Adrenal gland (tissue), 12 donors: Measurements from ENCODE around the gene ARMC2. TPM values are rescaled to one million over a fixed set of nuclear protein-coding genes. Genes with fewer than 3 reads are reported as not detected.

Experiments used
- DNase-seq, 7 donors: peaks; one replicate each; pipeline ENCODE4 v3.0.0-alpha.2; 2019 to 2020
- H3K27ac ChIP-seq, 5 donors: fragments of 200-600 bp; sonication (generic) in 4 of 5; 1 replicate in 3 of 5; 2 replicates in 2 of 5; pipeline versions ENCODE4 v1.5.1 to v1.8.0; 2016 to 2020; ENCODE audit warnings: mild to moderate bottlenecking in 1 of 5
- H3K27me3 ChIP-seq: fragments of 200-600 bp; 2 replicates; pipeline ENCODE4 v1.8.0; 2021
- H3K36me3 ChIP-seq, 2 donors: fragments of 200-600 bp; replicated peaks in 1 of 2; 1 replicate in 1 of 2; 2 replicates in 1 of 2; pipeline versions ENCODE4 v1.5.1 to v1.8.0; 2018 to 2022
- H3K4me1 ChIP-seq, 2 donors: fragments of 200-600 bp; replicated peaks in 1 of 2; 1 replicate in 1 of 2; 2 replicates in 1 of 2; pipeline versions ENCODE4 v1.5.1 to v1.8.0; 2018 to 2021
- H3K4me3 ChIP-seq, 4 donors: fragments of 200-600 bp; sonication (generic) in 3 of 4; one replicate each; pipeline ENCODE4 v1.5.1; 2016 to 2018
- H3K9me3 ChIP-seq, 3 donors: fragments of 200-600 bp; sonication (generic) in 1 of 3; replicated peaks in 1 of 3; 1 replicate in 2 of 3; 2 replicates in 1 of 3; pipeline versions ENCODE4 v1.5.1 to v1.8.0; 2016 to 2021
- CTCF ChIP-seq, 6 experiments: fragments of 450-650 bp in 4 of 6; fragments of 200-600 bp in 2 of 6; sonication (generic) in 1 of 6; IDR thresholded peaks; 1 replicate in 5 of 6; 2 replicates in 1 of 6; pipeline versions ENCODE4 v1.5.1 to v1.8.0; 2016 to 2021; ENCODE audit warnings: antibody characterized with exemption in 6 of 6, mild to moderate bottlenecking in 2 of 6, moderate library complexity in 1 of 6
- POLR2A ChIP-seq, 2 donors: fragments of 450-650 bp; IDR thresholded peaks; one replicate each; pipeline ENCODE4 v1.6.1; 2017; ENCODE audit warnings: antibody characterized with exemption in 2 of 2, mild to moderate bottlenecking in 2 of 2, moderate library complexity in 1 of 2
- WGBS, 4 donors: extraction: QIAGEN DNeasy Blood & Tissue Kit in 2 of 4; methylation state at CpG; one replicate each; pipeline versions ENCODE4 v1.1.5 to v1.1.7; 2013 to 2017; 5-methylcytosine and 5-hydroxymethylcytosine counted together
- intact Hi-C, 2 donors: fragments of 100-400 bp; cut with DNase I; formaldehyde crosslinking; loops; one replicate each; pipeline versions ENCODE4 v1.14.1 to v1.15.0; 2022 to 2023
- polyA plus RNA-seq, 3 donors: library from polyadenylated mRNA; stranded (reverse); fragments of 200-250 nt in 2 of 3; fragments of 350-450 nt in 1 of 3; fragmentation: Illumina TruSeq in 1 of 3; extraction: RNeasy Lipid Tissue Mini Kit (QIAGEN cat#74804) in 1 of 3; gene quantifications; one replicate each; pipeline ENCODE4 v1.2.3, GENCODE V29; 2013 to 2014
- total RNA-seq, 9 donors: library from RNA; depleted of rRNA in 4 of 9; stranded (reverse); fragments of >200 nt in 4 of 9; fragments of 120-200 nt in 1 of 9; fragmentation: NEBNext Ultra II Directional in 1 of 9; extraction: Animal tissue kit (Norgen Biotek cat#: 25700) in 1 of 9; gene quantifications; one replicate each; pipeline versions ENCODE4 v1.1.0 to v1.2.4, GENCODE V29; 2013 to 2023
- donor health status: healthy with polysubstance abuse.
- donor health status: Bipolar disorder and iron deficiency.
- donor health status: DM: yes; HTN: yes; CAD: no.
- donor health status: DM: no; HTN: no; CAD: no.
- donor health status: DM: no; HTN: no; CAD: no.
- donor health status: DM: yes; HTN: yes; CAD: no.

Gene ARMC2
- total and polyA plus RNA-seq, 12 donors, result 2.1 to 7.8 (median 6.4) TPM

DNA sequence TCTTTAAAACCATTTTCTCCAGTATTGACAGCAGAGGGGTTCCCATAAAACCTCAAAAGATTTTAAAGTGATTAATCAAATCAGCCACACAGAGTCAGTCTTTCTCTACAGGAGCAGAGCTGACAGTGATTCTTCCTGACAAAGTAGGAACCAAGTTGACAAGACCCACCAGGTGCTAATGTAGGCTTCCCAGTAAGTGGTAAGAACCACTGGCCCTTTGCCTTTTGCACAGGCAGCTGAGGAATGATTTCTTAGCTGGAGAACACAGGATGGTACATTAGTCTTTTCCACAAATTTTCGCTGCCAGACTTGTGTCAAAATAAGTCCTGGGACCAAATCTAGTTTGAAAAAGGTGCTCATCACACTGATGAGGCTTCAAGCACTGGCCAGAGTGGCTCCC lies 95.8 kb downstream of the ARMC2 start:
- TF ChIP-seq POLR2A (IDR thresholded peaks at IDR 0.05), result no peak
- TF ChIP-seq CTCF (IDR thresholded peaks at IDR 0.05), result no peak
- intact Hi-C loops, result no loop called here
- no peak for DNase-seq
- no peaks in the 10 kb centered on the region for H3K36me3 ChIP-seq
- 90 to 100% (median 98%) methylated on average over 1 of the region's 1 CpG for WGBS, 4 donors
- H3K27me3 ChIP-seq, result no peaks in the 10 kb centered on the region
- peak overlapping the region in 2 of 5 donors; percentile 92 for H3K27ac ChIP-seq
- peaks cover 37 to 58% of the 10 kb centered on the region in 2 donors for H3K4me1 ChIP-seq
- H3K9me3 ChIP-seq, result no peaks in the 10 kb centered on the region
- no peak overlapping the region for H3K4me3 ChIP-seq

DNA sequence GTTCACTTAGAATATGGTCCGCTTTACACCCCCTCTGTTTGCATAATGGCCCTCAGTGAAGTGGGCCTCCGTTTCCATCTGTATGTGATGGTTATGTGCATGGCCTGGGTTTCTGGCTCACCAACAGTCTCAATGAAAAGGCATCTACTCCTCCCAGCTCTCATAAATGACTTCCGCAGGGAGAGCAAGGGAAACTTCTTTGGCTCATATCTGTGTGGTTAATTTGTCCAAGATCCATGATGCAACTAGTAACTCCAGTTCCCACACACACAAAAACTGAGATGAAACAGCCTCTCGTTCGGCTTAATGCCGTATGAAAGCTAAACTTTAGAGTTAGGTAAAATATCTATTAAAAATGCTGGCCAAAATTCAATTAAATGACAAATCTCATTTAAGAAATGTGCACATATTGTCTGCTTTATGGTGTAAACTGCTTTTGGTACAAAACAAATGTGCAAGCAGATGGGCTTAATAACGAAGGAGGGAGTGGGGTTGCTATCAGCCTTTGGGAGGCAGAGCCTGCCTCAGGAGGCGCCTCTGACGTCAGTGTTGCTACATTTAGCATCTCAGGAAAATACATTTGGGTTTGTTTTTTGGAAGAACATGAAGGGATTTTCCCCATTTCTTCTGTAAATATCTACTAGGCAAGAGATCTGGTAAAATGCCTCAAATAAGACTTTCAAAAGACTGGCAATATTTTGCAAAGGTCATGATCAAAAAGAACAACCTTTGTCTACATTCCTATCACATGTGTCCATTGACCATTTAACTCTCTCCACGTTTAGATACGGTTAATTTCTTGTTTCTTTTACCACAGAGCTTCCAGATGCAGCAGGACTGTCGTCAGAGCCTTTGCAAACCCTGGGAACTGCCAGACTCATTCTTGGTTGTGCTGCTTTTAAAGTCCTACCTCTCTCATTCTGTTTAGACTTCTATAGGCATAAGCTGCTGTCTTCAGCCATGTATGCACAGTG lies 96.8 kb downstream of the ARMC2 start:
- peak in 5 of 7 donors; percentile 39 to 75 (median 47) for DNase-seq
- no peak for TF ChIP-seq POLR2A (IDR thresholded peaks at IDR 0.05)
- no peak for TF ChIP-seq CTCF (IDR thresholded peaks at IDR 0.05)
- 46 to 59% (median 55%) methylated on average over 12 of the region's 12 CpGs for WGBS, 4 donors
- peak overlapping the region; percentile 24 to 92 (median 76) for H3K27ac ChIP-seq
- intact Hi-C loops, result no loop called here
- peak overlapping the region in 1 of 4 donors; percentile 14 for H3K4me3 ChIP-seq
- peaks cover 37 to 58% of the 10 kb centered on the region in 2 donors for H3K4me1 ChIP-seq
- H3K36me3 ChIP-seq, result no peaks in the 10 kb centered on the region
- H3K27me3 ChIP-seq, result no peaks in the 10 kb centered on the region
- H3K9me3 ChIP-seq, result no peaks in the 10 kb centered on the region

DNA sequence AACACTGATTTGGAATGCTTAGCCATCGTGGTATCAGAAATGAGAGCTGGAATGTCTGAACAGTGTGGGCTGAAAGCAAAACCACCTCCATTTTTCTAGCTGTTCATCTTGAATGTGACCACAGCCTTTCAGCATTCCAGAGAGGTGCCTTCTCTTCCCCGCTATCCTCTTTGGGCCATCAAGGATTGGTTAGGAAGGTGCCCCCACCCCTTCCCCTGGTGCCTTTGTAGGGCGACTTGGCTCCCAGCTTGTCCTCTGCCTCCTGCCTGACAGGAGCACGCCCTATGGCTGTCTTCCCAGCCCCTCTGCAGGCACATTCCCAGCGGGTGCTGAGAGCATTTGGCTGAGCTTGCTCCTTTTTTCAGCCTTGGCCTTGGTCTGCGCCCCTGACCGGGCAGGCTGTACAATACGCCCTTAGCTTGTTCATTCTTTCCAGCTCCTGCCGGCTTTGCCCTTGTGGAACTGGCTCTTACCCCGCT lies 97.5 kb downstream of the ARMC2 start:
- no peaks in the 10 kb centered on the region for H3K27me3 ChIP-seq
- H3K4me3 ChIP-seq, result peak overlapping the region in 2 of 4 donors; percentile 2 to 14
- H3K27ac ChIP-seq, result peak overlapping the region; percentile 24 to 92 (median 76)
- DNase-seq, result peak; percentile 85 to 94 (median 93)
- intact Hi-C loops, result no loop called here
- H3K36me3 ChIP-seq, result no peaks in the 10 kb centered on the region
- WGBS, 4 donors, result 24 to 35% (median 30%) methylated on average over 9 to 10 of the region's 10 CpGs
- H3K4me1 ChIP-seq, result peaks cover 37 to 58% of the 10 kb centered on the region in 2 donors
- no peaks in the 10 kb centered on the region for H3K9me3 ChIP-seq
- TF ChIP-seq POLR2A (IDR thresholded peaks at IDR 0.05), result peak in 1 of 2 donors; percentile 49
- TF ChIP-seq CTCF (IDR thresholded peaks at IDR 0.05), result no peak

DNA sequence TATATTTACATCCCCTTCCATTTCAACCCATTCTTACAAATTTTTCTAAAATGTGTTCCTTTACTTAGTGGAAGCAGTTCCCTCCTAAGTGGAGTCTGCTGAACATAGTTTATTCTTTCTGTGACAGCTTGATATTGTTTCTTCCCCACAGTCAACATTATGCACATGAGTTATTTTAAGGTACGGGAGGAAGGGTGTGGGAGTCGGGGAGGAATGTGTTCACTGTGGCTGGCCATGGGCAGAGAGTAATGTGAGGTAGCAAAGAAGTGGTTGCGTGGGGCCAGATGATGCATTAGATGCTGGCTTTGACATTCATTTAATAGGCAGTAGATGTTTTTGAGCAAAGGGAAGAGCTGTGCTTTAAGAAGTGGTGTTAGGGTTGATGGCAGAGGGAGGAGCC lies 98.5 kb downstream of the ARMC2 start:
- H3K36me3 ChIP-seq, result no peaks in the 10 kb centered on the region
- H3K4me1 ChIP-seq, result peaks cover 37 to 58% of the 10 kb centered on the region in 2 donors
- H3K4me3 ChIP-seq, result no peak overlapping the region
- H3K27me3 ChIP-seq, result no peaks in the 10 kb centered on the region
- intact Hi-C loops, result no loop called here
- DNase-seq, result no peak
- H3K9me3 ChIP-seq, result no peaks in the 10 kb centered on the region
- H3K27ac ChIP-seq, result peak overlapping the region in 4 of 5 donors; percentile 70 to 92 (median 84)
- WGBS, 4 donors, result 51 to 62% (median 55%) methylated on average over 3 of the region's 3 CpGs
- TF ChIP-seq POLR2A (IDR thresholded peaks at IDR 0.05), result no peak
- TF ChIP-seq CTCF (IDR thresholded peaks at IDR 0.05), result no peak
